A673 (cell line): ENCODE data around the gene GGNBP2. TPM values are rescaled to one million over a fixed set of nuclear protein-coding genes. Genes with fewer than 3 reads are reported as not detected.

Source experiments
- BruUV-seq: library from RNA; stranded (reverse); fragments of 400-500 nt; replicated peaks from 2 replicates; lab custom pipeline; 2021; lab: Mats Ljungman, UMichigan
- CTCF ChIA-PET: fragments of 300-600 bp; sonication (Branson Sonifier 250); formaldehyde crosslinking; loops from one replicate; lab custom pipeline; 2022; ENCODE audit warnings: antibody characterized with exemption; lab: Charles Lee
- POLR2A ChIA-PET: fragments of 300-600 bp; sonication (Branson Sonifier 250); formaldehyde crosslinking; loops from one replicate; lab custom pipeline; 2022; ENCODE audit warnings: antibody characterized with exemption; ENCODE audit not compliant: low non-redundant PET; lab: Charles Lee
- DNase-seq: peaks from one replicate; pipeline ENCODE4 v3.0.0-alpha.2; 2015; ENCODE audit warnings: low spot score
- H3K27ac ChIP-seq: fragments of 200-600 bp; sonication (generic); 2 replicates; pipeline ENCODE4 v1.5.1; 2016; ENCODE audit warnings: mixed run types, low read depth, mild to moderate bottlenecking, mixed read lengths, antibody characterized with exemption, low read length; ENCODE audit not compliant: poor library complexity, severe bottlenecking
- H3K27me3 ChIP-seq: fragments of 200-600 bp; sonication (generic); replicated peaks from 2 replicates; pipeline ENCODE4 v1.6.1; 2017; ENCODE audit warnings: mixed run types, low read depth, mild to moderate bottlenecking, mixed read lengths, antibody characterized with exemption, low read length; ENCODE audit not compliant: insufficient read depth, poor library complexity
- H3K36me3 ChIP-seq: fragments of 200-600 bp; sonication (generic); 2 replicates; pipeline ENCODE4 v1.6.1; 2016; ENCODE audit warnings: mixed run types, mild to moderate bottlenecking, mixed read lengths, antibody characterized with exemption, low read length; ENCODE audit not compliant: insufficient read depth, poor library complexity, severe bottlenecking
- H3K4me1 ChIP-seq: fragments of 200-600 bp; sonication (generic); 2 replicates; pipeline ENCODE4 v1.6.1; 2017; ENCODE audit warnings: mixed run types, mild to moderate bottlenecking, mixed read lengths, antibody characterized with exemption, low read length; ENCODE audit not compliant: insufficient read depth, poor library complexity, severe bottlenecking
- H3K4me3 ChIP-seq: fragments of 200-600 bp; sonication (generic); 2 replicates; pipeline ENCODE4 v1.5.1; 2016; ENCODE audit warnings: low read depth, mixed run types, mild to moderate bottlenecking, mixed read lengths, low read length; ENCODE audit not compliant: poor library complexity, severe bottlenecking
- H3K9me3 ChIP-seq: fragments of 200-600 bp; sonication (generic); 2 replicates; pipeline ENCODE4 v1.6.1; 2016; ENCODE audit warnings: mixed run types, low read depth, mild to moderate bottlenecking, mixed read lengths, antibody characterized with exemption, low read length; ENCODE audit not compliant: poor library complexity, severe bottlenecking
- CTCF ChIP-seq: fragments of 300-800, 200-600 bp; sonication (generic); conservative IDR thresholded peaks from 2 replicates; pipeline ENCODE4 v1.5.1; 2017; ENCODE audit warnings: low read depth, mild to moderate bottlenecking, antibody characterized with exemption, low read length, moderate library complexity, mixed read lengths
- EZH2 ChIP-seq: fragments of 200-600 bp; sonication (generic); IDR thresholded peaks from 2 replicates; pipeline ENCODE4 v1.6.1; 2017; ENCODE audit warnings: borderline replicate concordance, low read depth, mild to moderate bottlenecking, mixed read lengths, antibody characterized with exemption, low read length; ENCODE audit not compliant: poor library complexity, severe bottlenecking
- intact Hi-C: fragments of 100-400 bp; cut with micrococcal nuclease; formaldehyde crosslinking; loops from one replicate; pipeline ENCODE4 v1.10.0; 2022; ENCODE audit not compliant: unreplicated experiment
- total RNA-seq: library from RNA; stranded (reverse); gene quantifications from 2 replicates; pipeline ENCODE4 v1.2.3, GENCODE V29; 2021

The GGNBP2 gene
- total RNA-seq, 1 experiment from 2014 or later, result 50.4 TPM

- H3K36me3 ChIP-seq, result peaks cover 9% of the 10 kb centered on the region
- CTCF ChIA-PET, result no interaction called here
- no peaks in the 10 kb centered on the region for H3K4me1 ChIP-seq
These were observed 18.8 kb upstream of the GGNBP2 start for GRCh38 chr17:36525888-36526287.

GRCh38 chr17:36527621-36528250, 17.0 kb upstream of the GGNBP2 start:
- CTCF ChIA-PET, result no interaction called here
- POLR2A ChIA-PET, result no interaction called here
- H3K9me3 ChIP-seq, result no peaks in the 10 kb centered on the region
- no peak overlapping the region for H3K4me3 ChIP-seq
- H3K27ac ChIP-seq, result no peak overlapping the region
- DNase-seq, result no peak
- peaks cover 12% of the 10 kb centered on the region for H3K36me3 ChIP-seq
- TF ChIP-seq CTCF (no peak), EZH2 (no peak)
- no peaks in the 10 kb centered on the region for H3K4me1 ChIP-seq
- intact Hi-C loops, result no loop called here
- no TSS peak for BruUV-seq
- H3K27me3 ChIP-seq, result no peaks in the 10 kb centered on the region

More at GRCh38 chr17:36525888-36526287, 18.8 kb upstream of the GGNBP2 start:
- POLR2A ChIA-PET, result no interaction called here
- H3K9me3 ChIP-seq, result no peaks in the 10 kb centered on the region
- no TSS peak for BruUV-seq
- DNase-seq, result no peak
- H3K4me3 ChIP-seq, result no peak overlapping the region
- H3K27ac ChIP-seq, result no peak overlapping the region
- TF ChIP-seq CTCF, result no peak
- TF ChIP-seq EZH2, result no peak
- intact Hi-C loops, result no loop called here
- no peaks in the 10 kb centered on the region for H3K27me3 ChIP-seq

GRCh38 chr17:36529121-36529520, 15.6 kb upstream of the GGNBP2 start:
- peaks cover 17% of the 10 kb centered on the region for H3K36me3 ChIP-seq
- POLR2A ChIA-PET, result no interaction called here
- no TSS peak for BruUV-seq
- H3K27ac ChIP-seq, result no peak overlapping the region
- intact Hi-C loops, result no loop called here
- no peak overlapping the region for H3K4me3 ChIP-seq
- DNase-seq, result peak; percentile 4
- no peaks in the 10 kb centered on the region for H3K27me3 ChIP-seq
- no peak for TF ChIP-seq CTCF
- TF ChIP-seq EZH2, result no peak
- CTCF ChIA-PET, result no interaction called here
- H3K9me3 ChIP-seq, result no peaks in the 10 kb centered on the region
- H3K4me1 ChIP-seq, result peaks cover 4% of the 10 kb centered on the region
